CD1c-positive myeloid dendritic cell (primary cell): ENCODE results near the gene THSD8.
"Not testable (repeated sequence)": the region's sequence is repeated elsewhere in the genome, so short reads cannot be mapped to it uniquely, and the experiment has no call there.

Experiments used
- DNase-seq: peaks from one replicate; pipeline ENCODE4 v3.0.0-alpha.2; 2016; ENCODE audit errors: extremely low spot score

THSD8 gene

GRCh38 chr19:12825254-12826131, 23.6 kb downstream of the THSD8 start:
- peak; percentile 37 for DNase-seq

DNA sequence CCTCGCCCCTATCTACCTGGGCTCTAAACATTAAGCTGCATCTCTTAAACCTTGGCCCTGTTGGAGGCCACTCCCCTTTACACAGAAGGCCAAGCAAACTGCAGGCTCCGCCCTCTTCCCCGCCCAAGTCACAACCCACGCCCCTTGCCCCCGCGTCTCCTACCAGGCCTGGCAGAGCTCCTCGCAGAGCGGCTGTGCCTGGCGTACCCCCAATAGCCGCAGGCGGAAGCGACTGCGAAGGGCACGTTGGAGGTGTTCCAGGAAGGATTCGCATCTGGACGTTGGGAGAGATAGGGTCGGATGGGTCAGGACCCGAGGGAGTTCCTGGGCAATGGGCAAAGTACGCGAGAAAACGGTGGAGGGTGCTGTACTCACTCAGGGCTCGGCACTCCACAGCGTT, 26.6 kb downstream of the THSD8 start:
- DNase-seq, result no peak

- no peak for DNase-seq
These were observed 31.5 kb downstream of the THSD8 start for GRCh38 chr19:12833418-12833737.

DNA sequence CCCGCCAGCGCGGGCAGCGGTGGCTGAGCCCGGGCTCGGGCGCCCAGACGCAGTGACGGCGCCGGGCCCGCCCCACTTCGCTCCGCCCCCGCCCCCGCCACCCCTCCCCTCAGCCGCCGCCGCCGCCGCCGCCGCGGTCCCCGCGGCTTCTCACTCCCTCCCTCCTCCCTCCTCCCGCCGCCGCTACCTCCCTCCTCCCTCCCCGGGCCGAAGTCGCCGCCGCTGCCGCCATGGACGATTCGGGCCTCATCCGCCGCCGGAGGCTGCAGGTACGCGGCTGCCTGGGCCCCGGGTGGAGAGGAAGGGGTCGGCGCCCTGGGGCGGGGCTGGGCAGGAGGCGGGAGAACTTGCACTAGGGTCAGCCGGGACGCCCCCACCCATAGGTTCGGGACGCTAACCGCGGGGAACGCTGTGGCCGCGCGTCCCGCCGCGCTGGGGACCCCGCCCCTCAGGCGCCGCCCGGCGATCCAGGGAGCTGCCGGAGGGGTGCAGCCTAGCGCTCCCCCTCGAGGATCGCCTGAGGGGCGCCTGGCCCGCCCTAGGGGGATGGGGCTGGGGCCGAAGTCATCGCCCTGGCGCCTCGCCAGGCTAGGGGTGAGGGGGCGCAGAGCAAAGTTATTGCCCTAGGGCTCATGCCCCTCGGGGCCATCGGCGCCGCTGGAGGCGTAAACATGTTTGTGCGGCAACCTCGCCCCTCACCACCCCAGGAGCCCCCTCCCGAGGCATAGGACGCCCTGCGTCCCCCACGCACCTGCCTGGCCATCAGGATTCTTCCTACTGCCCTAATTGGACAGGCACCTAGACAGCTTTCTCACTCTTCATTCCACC, 32.1 kb downstream of the THSD8 start:
- peak; percentile 19 for DNase-seq

GRCh38 chr19:12834566-12834943, 32.7 kb downstream of the THSD8 start, which contains the start of gene RTBDN:
Gene RTBDN (minus strand): TSS chr19:12834579. CDS start chr19:12829979, 4,600 bp downstream.
- no peak for DNase-seq

DNA sequence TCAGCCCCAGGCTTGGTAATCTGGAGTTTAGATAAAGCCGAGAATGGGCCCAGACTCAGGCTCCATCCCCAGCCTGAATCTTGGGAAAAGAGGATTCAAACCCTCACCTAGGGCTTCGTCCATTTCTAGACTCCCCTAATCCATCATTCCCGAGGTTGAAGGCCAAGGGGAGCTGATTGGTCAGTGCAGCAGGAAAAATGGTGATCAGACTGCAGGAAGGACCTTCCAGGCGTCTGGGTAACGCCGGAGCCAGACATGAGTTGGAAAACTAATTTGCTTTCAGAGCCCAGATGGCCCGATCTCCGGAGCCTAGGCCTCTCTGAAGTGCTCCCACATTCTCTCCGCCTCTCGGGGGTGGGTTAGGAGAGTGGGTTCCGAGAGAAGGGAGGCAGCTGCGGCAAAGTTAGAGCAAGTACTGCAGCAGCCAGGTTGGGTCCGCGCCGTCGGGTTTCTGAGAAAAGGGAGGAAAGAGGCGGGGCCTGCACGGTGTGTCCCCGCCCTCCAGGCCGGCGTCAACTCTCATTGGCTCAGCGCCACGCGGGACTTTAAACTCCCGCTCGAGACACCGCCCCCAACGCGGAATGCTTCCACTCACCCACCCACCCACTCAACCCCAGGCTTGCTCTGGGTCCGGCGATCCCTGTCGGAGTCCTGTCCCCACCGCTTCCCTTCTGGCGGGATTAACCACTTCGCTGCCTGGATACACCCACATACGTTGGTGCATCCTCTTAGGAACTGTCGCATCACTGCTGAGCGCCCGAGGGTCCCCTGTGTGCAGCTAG, 33.3 kb downstream of the THSD8 start:
- DNase-seq, result peak; percentile 37

DNA sequence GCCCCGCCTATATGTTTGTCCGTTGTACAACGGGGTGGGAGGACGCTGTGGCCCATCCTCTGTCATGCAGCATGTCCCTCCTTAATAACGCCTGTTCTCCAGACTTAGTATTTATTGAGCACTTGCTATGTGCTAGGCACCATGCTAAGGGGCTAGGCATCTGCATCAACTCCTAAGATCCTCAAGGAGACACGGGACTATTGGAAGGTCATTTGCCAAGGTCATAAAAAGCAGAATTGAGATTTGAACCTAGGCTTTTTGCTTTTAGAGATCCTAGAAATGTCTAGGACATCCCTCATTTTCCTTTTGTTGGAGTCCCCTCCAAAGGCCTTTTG, 34.6 kb downstream of the THSD8 start:
- DNase-seq, result no peak

DNA sequence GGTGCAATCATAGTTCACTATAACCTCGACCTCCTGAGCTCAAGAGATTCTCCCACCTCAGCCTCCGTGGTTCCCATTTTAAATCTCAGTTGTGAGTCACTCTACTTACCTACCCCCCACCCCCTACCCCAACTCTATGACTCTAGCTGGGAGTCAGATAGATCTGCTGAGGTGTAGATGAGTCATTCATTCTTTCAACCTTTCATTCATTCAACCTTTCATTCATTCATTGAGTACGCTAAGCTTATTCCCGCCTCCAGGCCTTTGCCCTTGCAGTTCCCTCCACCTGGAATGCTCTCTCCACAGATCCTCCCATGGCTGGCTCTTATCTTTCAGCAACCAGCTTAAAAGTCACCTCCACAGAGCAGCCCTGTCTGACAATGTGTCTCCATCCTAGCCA, 35.4 kb downstream of the THSD8 start:
- DNase-seq, result no peak

DNA sequence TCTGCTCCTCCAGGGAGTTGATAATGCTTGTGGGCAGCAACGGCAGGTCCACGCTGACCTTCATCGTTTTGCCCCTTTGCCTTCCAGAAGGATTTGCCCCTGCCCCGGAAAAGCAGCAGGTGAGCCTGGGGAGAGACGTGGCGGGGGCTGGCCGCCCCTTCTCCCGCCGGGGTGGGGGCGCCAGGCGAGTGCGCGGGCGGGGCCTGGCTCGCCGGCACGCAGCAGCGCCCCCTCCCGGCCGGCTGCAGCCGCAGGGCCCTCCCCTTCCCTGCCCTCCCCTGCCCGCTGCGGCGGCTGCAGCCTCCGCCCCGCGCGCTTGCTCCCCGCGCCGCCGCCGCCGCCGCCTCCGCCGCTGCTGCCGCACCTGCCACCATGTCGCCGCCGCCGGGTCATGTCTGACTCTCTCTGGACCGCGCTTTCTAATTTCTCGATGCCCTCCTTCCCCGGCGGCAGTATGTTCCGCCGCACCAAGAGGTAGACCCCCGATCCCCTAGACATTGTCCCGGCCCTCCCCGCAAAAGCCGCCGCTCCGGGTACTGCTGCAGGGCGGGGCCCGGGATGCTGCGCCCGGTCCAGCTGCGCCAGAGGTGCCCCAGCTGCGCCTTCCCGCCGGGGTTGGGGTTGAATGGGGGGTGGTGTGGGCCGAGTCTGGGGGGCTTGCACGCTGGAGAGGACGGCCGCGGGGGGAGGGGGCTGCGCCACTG, 36.5 kb downstream of the THSD8 start, which contains the start of gene MAST1:
Gene MAST1, plus strand, starts transcription at position 334 of the 704 bp plus-strand sequence. Its CDS starts 58 bp downstream, at position 392.
- peak; percentile 66 for DNase-seq

- no peak for DNase-seq
These were observed 37.3 kb downstream of the THSD8 start for GRCh38 chr19:12838886-12839756.

- DNase-seq, result peak; percentile 47
These were observed 38.5 kb downstream of the THSD8 start for GRCh38 chr19:12840091-12841079.

DNA sequence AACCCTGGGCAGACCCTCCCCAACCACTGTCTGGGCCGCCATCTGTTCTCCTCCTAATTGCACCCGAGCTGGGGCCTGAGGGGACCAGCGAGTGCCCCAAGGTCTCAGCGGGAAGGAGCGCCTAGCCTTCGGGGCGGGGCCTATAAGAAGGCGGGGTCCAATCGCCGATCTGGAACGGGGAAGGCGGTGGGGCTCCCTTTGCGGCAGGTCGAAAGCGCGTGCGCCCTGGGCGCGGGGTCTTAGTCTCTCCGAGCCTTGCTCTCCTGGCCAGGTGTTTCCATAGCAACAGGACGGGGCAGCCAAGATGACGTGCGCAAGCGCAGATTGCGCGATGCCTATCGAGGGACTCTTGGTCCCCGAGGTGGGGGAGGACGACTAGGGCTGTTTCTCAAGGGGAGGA, 39.2 kb downstream of the THSD8 start:
- no peak for DNase-seq

DNA sequence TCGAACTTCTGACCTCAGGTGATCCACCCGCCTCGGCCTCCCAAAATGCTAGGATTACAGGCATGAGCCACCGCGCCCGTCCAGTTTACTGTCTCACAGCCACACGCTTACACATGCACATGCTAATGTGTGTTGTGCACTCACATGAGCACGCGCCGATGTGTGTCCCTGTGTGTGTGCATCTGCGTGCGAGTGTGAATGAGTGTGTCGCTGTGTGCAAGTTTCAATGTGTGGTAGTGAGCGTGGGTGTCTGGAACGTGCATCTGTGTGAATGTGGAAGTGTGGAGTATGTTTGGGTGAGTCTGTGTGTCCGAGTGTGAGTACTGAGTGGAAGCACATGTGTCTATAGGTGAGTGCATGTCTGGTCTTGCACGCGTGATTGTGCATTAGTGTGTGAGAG, 40.6 kb downstream of the THSD8 start:
- no peak for DNase-seq

DNA sequence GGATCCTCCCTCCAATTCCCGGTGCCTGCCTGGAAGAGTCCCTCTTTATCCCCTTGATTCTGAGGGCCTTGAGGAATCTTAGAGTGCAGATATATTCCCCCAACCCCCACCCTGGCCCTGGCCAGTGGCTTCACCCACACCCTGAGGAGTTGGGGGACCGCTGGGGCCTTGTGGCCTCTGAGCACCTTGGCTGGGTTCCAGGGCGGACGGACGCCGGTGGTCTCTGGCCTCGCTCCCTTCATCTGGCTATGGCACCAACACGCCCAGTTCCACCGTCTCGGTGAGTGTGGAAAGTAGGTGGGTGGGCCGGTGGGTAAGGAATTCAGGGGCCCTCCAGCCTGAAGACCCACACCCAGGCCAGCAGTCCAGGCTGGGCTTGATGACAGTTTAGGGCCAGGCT, 41.5 kb downstream of the THSD8 start:
- no peak for DNase-seq

DNA sequence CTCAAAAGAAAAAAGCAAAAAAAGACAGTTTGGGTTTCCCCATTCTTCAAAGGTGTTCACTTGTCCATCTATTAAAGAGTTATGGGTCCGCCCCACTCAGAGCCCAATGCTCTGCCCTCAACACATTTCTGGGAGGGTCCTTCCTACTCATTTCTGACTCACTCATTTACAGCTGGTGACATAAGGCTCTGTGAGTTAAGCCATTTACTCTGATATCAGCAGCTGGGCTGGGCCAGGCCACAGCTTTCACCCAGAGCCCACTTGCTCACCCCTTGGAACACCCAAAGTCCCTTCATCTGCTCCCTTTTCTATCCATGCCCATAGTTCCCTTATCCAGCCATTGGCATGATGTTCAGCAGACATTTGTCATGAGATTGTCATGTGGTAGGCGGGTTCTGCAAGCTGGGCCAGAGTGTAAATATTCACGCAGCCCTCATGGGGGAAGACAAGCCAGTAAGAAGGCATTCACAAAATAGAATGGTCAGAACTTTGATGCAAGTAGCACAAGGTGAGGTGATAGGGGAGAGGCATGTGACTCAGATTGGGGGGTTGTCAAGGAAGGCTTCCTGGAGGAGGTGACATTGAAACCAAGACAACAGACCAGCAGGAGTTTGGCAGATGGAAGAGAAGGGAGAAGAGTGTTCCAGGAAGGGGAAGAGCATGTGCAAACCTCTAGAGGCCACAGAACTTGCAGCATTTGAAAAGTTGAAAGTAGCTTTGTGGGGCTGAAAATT, 42.3 kb downstream of the THSD8 start:
- DNase-seq, result no peak

- DNase-seq, result not testable (repeated sequence)
These were observed 44.7 kb downstream of the THSD8 start for GRCh38 chr19:12846613-12847012.

DNA sequence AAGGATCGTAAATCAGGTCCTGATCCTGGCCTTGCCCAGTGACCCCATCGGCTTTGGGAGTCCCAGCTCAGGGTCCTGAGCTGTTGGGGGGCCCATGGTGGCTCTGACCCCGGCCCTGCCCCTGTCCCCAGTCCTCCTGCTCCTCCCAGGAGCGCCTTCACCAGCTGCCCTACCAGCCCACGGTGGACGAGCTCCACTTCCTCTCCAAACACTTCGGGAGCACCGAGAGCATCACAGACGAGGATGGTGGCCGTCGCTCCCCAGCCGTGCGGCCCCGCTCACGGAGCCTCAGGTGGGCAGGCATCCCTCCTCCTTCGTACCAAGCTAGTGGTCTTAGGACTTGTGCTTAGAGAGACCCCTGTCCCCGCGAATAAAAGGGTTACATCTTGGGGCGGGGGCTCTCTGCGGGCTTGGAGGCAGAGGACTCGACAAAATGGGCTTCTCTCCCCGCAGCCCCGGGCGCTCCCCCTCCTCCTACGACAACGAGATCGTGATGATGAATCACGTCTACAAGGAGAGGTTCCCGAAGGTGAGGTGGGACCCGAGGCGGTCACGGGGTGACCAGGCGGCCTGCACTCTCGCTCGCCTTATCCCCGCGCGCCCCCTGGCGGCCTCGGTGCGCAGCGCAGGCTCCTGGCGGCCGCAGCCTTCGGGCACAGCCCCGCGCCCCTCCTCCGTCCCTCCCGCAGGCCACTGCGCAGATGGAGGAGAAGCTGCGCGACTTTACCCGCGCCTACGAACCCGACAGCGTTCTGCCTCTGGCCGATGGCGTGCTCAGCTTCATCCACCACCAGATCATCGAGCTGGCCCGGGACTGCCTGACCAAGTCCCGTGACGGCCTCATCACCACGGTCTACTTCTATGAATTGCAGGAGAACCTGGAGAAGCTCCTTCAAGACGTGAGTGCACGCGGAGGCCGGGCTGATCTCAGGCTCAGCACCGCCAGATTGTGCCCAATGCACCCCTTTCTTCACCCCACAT, 45.6 kb downstream of the THSD8 start:
- DNase-seq, result peak; percentile 93
